Loucy (cell line): Measurements from ENCODE around the gene PKLR.

ENCODE experiments used
- CTCF ChIP-seq: fragments of 200-600 bp; sonication (generic); conservative IDR thresholded peaks from 2 replicates; pipeline ENCODE4 v1.5.1; 2014; ENCODE audit warnings: mild to moderate bottlenecking, antibody characterized with exemption, low read length
- EZH2phosphoT487 ChIP-seq: fragments of 200-600 bp; IDR thresholded peaks from 2 replicates; pipeline ENCODE4 v1.6.1; 2018; ENCODE audit warnings: antibody characterized with exemption, mild to moderate bottlenecking, moderate library complexity, borderline replicate concordance

GRCh38 chr1:155323729-155324036, 22.4 kb upstream of the PKLR start:
- no peak for TF ChIP-seq CTCF
- TF ChIP-seq EZH2phosphoT487 = no peak
